HCT116 (cell line): ENCODE results near the gene STMP1. TPM values are rescaled to one million over a fixed set of nuclear protein-coding genes. Genes with fewer than 3 reads are reported as not detected.
"Not testable (repeated sequence)": the region's sequence is repeated elsewhere in the genome, so short reads cannot be mapped to it uniquely, and the experiment has no call there.

ENCODE experiments used
- ATAC-seq: fragments of 200-7000 bp; cut with Tn5 transposase; 2 replicates; pipeline ENCODE4 v1.9.1; 2020; ENCODE audit warnings: mild to moderate bottlenecking, moderate library complexity
- BruUV-seq: library from RNA; stranded (reverse); fragments of 400-500 nt; replicated peaks from 2 replicates; lab custom pipeline; 2021; lab: Mats Ljungman, UMichigan
- CTCF ChIA-PET: fragments of 300-600 bp; sonication (Branson Sonifier 250); formaldehyde crosslinking; loops from one replicate; lab custom pipeline; 2021; ENCODE audit warnings: antibody characterized with exemption; lab: Charles Lee
- POLR2A ChIA-PET: fragments of 300-600, 350-600 bp; sonication (Branson Sonifier 250); formaldehyde crosslinking; loops from one replicate; lab custom pipeline; 2021; ENCODE audit warnings: antibody characterized with exemption; lab: Charles Lee
- RAD21 ChIA-PET, 2 experiments: fragments of 300-600 bp; sonication (Branson Sonifier 250); formaldehyde crosslinking; loops; one replicate each; lab custom pipeline; 2023; ENCODE audit warnings: low total read pairs in 2 of 2; ENCODE audit not compliant: uncharacterized antibody in 2 of 2, unreplicated experiment in 2 of 2, low non-redundant PET in 1 of 2; lab: Charles Lee
- DNase-seq: peaks from one replicate; pipeline ENCODE4 v3.0.0-alpha.2; 2010; ENCODE audit warnings: low read depth, low spot score
- H2AFZ ChIP-seq: fragments of 200-600 bp; shearing (Covaris generic), sonication (generic); 2 replicates; pipeline ENCODE4 v1.6.1; 2017; ENCODE audit warnings: low read depth, mixed run types, mixed read lengths, antibody characterized with exemption, low read length; ENCODE audit not compliant: poor library complexity, severe bottlenecking
- H3K27ac ChIP-seq: 2 replicates; pipeline ENCODE4 v1.5.1; 2012; ENCODE audit warnings: low read depth, low read length
- H3K27me3 ChIP-seq: fragments of 200-600 bp; sonication (generic); 2 replicates; pipeline ENCODE4 v1.6.1; 2016; ENCODE audit warnings: mixed run types, low read length, mixed read lengths; ENCODE audit not compliant: insufficient read depth
- H3K36me3 ChIP-seq, 2 experiments: fragments of 200-500 bp in 1 of 2; fragments of 200-600 bp in 1 of 2; sonication (Bioruptor generic) in 1 of 2; sonication (generic) in 1 of 2; 2 replicates each; pipeline versions ENCODE4 v1.5.1 to v1.6.1; 2014 to 2016; ENCODE audit warnings: low read length in 2 of 2, inconsistent platforms in 1 of 2, mixed read lengths in 1 of 2, mixed run types in 1 of 2; ENCODE audit not compliant: insufficient read depth in 2 of 2, control insufficient read depth in 1 of 2
- H3K4me1 ChIP-seq, 2 experiments: fragments of 200-600 bp in 1 of 2; sonication (generic) in 1 of 2; 2 replicates each; pipeline versions ENCODE4 v1.5.1 to v1.6.1; 2012 to 2017; ENCODE audit warnings: low read length in 2 of 2, inconsistent platforms in 1 of 2, mild to moderate bottlenecking in 1 of 2, mixed read lengths in 1 of 2, mixed run types in 1 of 2, moderate library complexity in 1 of 2; ENCODE audit not compliant: insufficient read depth in 2 of 2, control insufficient read depth in 1 of 2
- H3K4me2 ChIP-seq: fragments of 200-600 bp; sonication (generic); 2 replicates; pipeline ENCODE4 v1.6.1; 2017; ENCODE audit warnings: mixed run types, low read length, mixed read lengths
- H3K4me3 ChIP-seq, 2 experiments: fragments of 200-600 bp in 1 of 2; sonication (generic) in 1 of 2; replicated peaks in 1 of 2; 2 replicates each; pipeline ENCODE4 v1.5.1; 2011 to 2016; ENCODE audit warnings: low read length in 2 of 2, control low read depth in 1 of 2, low read depth in 1 of 2, mild to moderate bottlenecking in 1 of 2, mixed read lengths in 1 of 2, mixed run types in 1 of 2
- H3K79me2 ChIP-seq: fragments of 200-600 bp; sonication (generic); 2 replicates; pipeline ENCODE4 v1.6.1; 2017; ENCODE audit warnings: mild to moderate bottlenecking, mixed run types, low read length, moderate library complexity, mixed read lengths; ENCODE audit not compliant: insufficient read depth
- H3K9ac ChIP-seq: fragments of 200-600 bp; sonication (generic); 2 replicates; pipeline ENCODE4 v1.6.1; 2016; ENCODE audit warnings: low read length, mixed read lengths
- H3K9me2 ChIP-seq: fragments of 200-600 bp; sonication (generic), shearing (Covaris generic); 2 replicates; pipeline ENCODE4 v1.6.1; 2017; ENCODE audit warnings: mixed run types, mild to moderate bottlenecking, moderate library complexity; ENCODE audit not compliant: insufficient read depth
- H3K9me3 ChIP-seq, 2 experiments: fragments of 200-500 bp in 1 of 2; fragments of 200-600 bp in 1 of 2; sonication (Bioruptor generic) in 1 of 2; sonication (generic) in 1 of 2; 2 replicates each; pipeline ENCODE4 v1.6.1; 2014 to 2017; ENCODE audit warnings: low read length in 2 of 2, mixed read lengths in 2 of 2, inconsistent platforms in 1 of 2, low read depth in 1 of 2, mild to moderate bottlenecking in 1 of 2, mixed run types in 1 of 2, moderate library complexity in 1 of 2; ENCODE audit not compliant: control insufficient read depth in 1 of 2, insufficient read depth in 1 of 2
- H4K20me1 ChIP-seq: fragments of 200-600 bp; sonication (generic), shearing (Covaris generic); 2 replicates; pipeline ENCODE4 v1.6.1; 2017; ENCODE audit warnings: mixed run types, mild to moderate bottlenecking, moderate library complexity; ENCODE audit not compliant: insufficient read depth
- EZH2phosphoT487 ChIP-seq: fragments of 200-600 bp; IDR thresholded peaks from 2 replicates; pipeline ENCODE4 v1.6.1; 2018; ENCODE audit warnings: antibody characterized with exemption, borderline replicate concordance
- RAD21 ChIP-seq: IDR thresholded peaks from 2 replicates; pipeline ENCODE4 v1.6.1; 2012; ENCODE audit warnings: low read depth, mild to moderate bottlenecking
- SRF ChIP-seq: IDR thresholded peaks from 2 replicates; pipeline ENCODE4 v1.6.1; 2012; ENCODE audit warnings: low read depth
- TCF7L2 ChIP-seq: IDR thresholded peaks from 2 replicates; pipeline ENCODE4 v1.7.0; 2011; ENCODE audit warnings: borderline replicate concordance, inconsistent platforms; ENCODE audit not compliant: insufficient read depth, insufficient read length; ENCODE audit errors: extremely low read depth
- intact Hi-C: fragments of 100-400 bp; cut with micrococcal nuclease; formaldehyde crosslinking; loops from 2 replicates; pipeline ENCODE4 v1.10.0; 2022
- total RNA-seq: library from RNA; stranded (reverse); gene quantifications from one replicate; pipeline ENCODE4 v1.2.1, GENCODE V29; 2021; ENCODE audit not compliant: unreplicated experiment
- TF ChIP-seq, protein P1 (sequence below): IDR thresholded peaks from 2 replicates; pipeline ENCODE4 v1.6.1; 2012; ENCODE audit warnings: low read depth
- TF ChIP-seq, protein P2 (sequence below): IDR thresholded peaks from 2 replicates; pipeline ENCODE4 v1.6.1; 2012

Gene STMP1
- total RNA-seq, 1 experiment from 2014 or later: 32.8 TPM

DNA sequence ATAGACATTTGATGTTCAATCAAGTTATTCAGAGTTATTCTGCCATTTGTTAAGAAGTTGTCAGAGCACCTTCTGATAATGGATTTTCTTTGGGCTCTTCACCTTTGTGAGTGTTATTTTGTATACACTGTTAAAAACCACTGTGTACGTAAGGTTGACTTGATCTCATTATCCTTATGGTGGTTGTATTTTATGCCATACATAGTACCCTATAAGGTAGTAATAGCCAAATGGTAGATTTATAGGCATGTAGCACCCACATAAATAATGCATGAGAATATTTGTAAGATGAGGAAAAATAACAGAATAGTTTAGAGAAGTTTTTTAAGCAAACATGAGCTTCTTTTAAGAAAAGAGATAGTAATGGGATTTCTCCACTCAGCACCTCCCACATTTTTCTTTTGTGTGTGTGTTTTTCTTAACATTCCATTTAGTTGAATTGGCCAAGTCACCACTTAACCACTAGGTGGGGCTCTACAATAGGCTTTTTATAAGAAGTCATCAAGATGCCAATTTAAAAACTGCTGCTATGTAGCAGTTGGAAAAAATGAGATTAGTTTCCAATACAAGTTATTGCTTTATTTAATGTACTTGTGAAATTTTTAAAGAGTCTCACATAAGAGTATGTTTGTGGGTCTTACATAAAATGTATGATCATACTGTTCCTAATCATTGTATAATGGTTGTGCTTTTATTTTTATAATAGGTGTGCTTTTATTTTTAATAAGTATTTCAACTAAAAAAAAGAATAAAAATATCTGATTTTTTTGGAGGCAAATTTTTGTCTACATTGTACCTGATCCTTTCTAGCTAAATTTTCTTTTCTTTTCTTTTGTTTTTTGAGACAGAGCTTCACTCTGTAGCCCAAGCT is 41.1 kb upstream of the STMP1 start (continued):
- TF ChIP-seq TCF7L2: no peak

DNA sequence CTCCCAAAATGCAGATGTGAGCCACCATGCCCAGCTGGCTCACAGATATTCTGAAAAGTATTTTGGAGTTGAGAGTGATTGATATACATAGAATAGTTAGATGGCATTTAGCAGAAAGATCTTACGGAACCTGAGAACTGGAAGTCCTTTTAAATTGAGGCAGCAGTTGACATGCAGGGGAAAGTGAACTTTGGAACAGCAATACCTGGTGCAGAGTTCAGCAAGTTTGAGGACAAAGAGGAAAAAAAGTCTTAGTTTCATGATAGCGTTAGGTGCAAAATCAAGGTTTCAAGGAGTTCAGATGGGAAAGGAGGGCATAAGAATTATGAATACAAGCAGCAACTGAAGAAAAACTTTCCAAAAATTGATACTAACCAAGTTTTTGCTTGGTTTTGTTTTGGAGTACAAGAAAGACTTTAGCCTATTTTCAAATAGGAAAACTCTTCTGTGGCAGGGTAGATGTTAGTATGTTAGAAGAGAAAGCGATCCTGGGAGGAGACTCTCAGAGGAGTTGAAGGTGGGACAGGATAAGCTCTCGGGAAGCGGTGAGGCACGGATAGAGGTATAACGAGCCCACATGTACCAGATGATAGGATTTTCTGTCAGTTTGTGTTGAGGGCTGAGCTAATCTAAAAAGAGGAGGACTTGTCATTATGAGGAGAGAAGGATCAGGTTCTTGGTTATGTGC is 28.0 kb upstream of the STMP1 start:
- RAD21 ChIA-PET: no interaction called here
- Histone ChIP-seq H3K79me2 (peaks cover 3% of the 10 kb centered on the region; the same call in 1 of the 2 replicates), H2AFZ (no peak overlapping the region), H3K4me3 (no peak overlapping the region), H4K20me1 (no peaks in the 10 kb centered on the region), H3K4me2 (no peak overlapping the region), H3K27ac (no peak overlapping the region), H3K27me3 (no peaks in the 10 kb centered on the region), H3K9ac (no peak overlapping the region), H3K9me3 (no peaks in the 10 kb centered on the region), H3K9me2 (no peaks in the 10 kb centered on the region), H3K36me3 (peaks cover 20 to 39% of the 10 kb centered on the region in 2 experiments), H3K4me1 (no peaks in the 10 kb centered on the region)
- CTCF ChIA-PET: no interaction called here
- intact Hi-C loops: no loop called here
- DNase-seq (no peak), ATAC-seq (no peak)
- POLR2A ChIA-PET: no interaction called here
- TF ChIP-seq SRF (no peak), RAD21 (no peak), EZH2phosphoT487 (no peak)
- TF ChIP-seq, protein P1, sequence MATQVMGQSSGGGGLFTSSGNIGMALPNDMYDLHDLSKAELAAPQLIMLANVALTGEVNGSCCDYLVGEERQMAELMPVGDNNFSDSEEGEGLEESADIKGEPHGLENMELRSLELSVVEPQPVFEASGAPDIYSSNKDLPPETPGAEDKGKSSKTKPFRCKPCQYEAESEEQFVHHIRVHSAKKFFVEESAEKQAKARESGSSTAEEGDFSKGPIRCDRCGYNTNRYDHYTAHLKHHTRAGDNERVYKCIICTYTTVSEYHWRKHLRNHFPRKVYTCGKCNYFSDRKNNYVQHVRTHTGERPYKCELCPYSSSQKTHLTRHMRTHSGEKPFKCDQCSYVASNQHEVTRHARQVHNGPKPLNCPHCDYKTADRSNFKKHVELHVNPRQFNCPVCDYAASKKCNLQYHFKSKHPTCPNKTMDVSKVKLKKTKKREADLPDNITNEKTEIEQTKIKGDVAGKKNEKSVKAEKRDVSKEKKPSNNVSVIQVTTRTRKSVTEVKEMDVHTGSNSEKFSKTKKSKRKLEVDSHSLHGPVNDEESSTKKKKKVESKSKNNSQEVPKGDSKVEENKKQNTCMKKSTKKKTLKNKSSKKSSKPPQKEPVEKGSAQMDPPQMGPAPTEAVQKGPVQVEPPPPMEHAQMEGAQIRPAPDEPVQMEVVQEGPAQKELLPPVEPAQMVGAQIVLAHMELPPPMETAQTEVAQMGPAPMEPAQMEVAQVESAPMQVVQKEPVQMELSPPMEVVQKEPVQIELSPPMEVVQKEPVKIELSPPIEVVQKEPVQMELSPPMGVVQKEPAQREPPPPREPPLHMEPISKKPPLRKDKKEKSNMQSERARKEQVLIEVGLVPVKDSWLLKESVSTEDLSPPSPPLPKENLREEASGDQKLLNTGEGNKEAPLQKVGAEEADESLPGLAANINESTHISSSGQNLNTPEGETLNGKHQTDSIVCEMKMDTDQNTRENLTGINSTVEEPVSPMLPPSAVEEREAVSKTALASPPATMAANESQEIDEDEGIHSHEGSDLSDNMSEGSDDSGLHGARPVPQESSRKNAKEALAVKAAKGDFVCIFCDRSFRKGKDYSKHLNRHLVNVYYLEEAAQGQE: no peak
- TF ChIP-seq, protein P2, sequence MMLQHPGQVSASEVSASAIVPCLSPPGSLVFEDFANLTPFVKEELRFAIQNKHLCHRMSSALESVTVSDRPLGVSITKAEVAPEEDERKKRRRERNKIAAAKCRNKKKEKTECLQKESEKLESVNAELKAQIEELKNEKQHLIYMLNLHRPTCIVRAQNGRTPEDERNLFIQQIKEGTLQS: no peak
- no TSS peak for BruUV-seq

DNA sequence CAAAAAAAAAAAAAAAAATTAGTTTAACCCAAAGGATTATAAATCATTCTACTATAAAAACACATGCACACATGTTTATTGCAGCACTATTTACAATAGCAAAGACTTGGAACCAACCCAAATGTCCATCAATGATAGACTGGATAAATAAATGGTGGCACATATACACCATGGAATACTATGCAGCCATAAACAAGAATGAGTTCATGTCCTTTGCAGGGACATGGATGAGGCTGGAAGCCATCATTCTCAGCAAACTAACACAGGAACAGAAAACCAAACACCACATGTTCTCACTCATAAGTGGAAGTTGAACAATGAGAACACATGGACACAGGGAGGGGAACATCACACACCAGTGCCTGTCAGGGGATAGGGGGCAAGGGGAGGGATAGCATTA is 22.6 kb upstream of the STMP1 start:
- H3K27me3 ChIP-seq, H3K79me2 ChIP-seq, H3K9me2 ChIP-seq, intact Hi-C loops, H3K9ac ChIP-seq, H3K4me2 ChIP-seq, H3K27ac ChIP-seq, H3K9me3 ChIP-seq, H4K20me1 ChIP-seq, BruUV-seq, H2AFZ ChIP-seq, H3K4me1 ChIP-seq, RAD21 ChIA-PET, H3K4me3 ChIP-seq, ATAC-seq, DNase-seq, CTCF ChIA-PET, POLR2A ChIA-PET: not testable (repeated sequence)
- H3K36me3 ChIP-seq: peaks cover 28 to 29% of the 10 kb centered on the region in 2 experiments
